KMS-11 (cell line): Measurements from ENCODE around the gene GDI1.
A peak's percentile ranks its signal among the peaks of the same experiment; 100 is the strongest.

Source experiments
- H2AFZ ChIP-seq: fragments of 200-600 bp; sonication (generic); 2 replicates; pipeline ENCODE4 v1.6.1; 2016; ENCODE audit warnings: antibody characterized with exemption, mixed run types, low read depth
- H3K27ac ChIP-seq: fragments of 200-600 bp; sonication (generic); 2 replicates; pipeline ENCODE4 v1.6.1; 2016; ENCODE audit warnings: mild to moderate bottlenecking, mixed run types
- H3K27me3 ChIP-seq: fragments of 200-600 bp; sonication (generic); 2 replicates; pipeline ENCODE4 v1.6.1; 2017; ENCODE audit warnings: mild to moderate bottlenecking, low read depth, mixed run types, moderate library complexity; ENCODE audit not compliant: insufficient read depth
- H3K36me3 ChIP-seq: fragments of 200-600 bp; sonication (generic); 2 replicates; pipeline ENCODE4 v1.6.1; 2017; ENCODE audit warnings: mild to moderate bottlenecking, mixed run types; ENCODE audit not compliant: insufficient read depth
- H3K4me1 ChIP-seq: fragments of 200-600 bp; sonication (generic); 2 replicates; pipeline ENCODE4 v1.6.1; 2016; ENCODE audit warnings: mild to moderate bottlenecking, low read depth, mixed run types; ENCODE audit not compliant: poor library complexity, severe bottlenecking
- H3K4me2 ChIP-seq: fragments of 200-600 bp; sonication (generic); 2 replicates; pipeline ENCODE4 v1.7.0; 2016; ENCODE audit warnings: mild to moderate bottlenecking, mixed run types
- H3K4me3 ChIP-seq: fragments of 200-600 bp; sonication (generic); IDR thresholded peaks from 2 replicates; pipeline ENCODE4 v1.6.1; 2017; ENCODE audit warnings: low read depth, low read length, mixed read lengths; ENCODE audit not compliant: insufficient read depth
- H3K79me2 ChIP-seq: fragments of 200-600 bp; sonication (generic); 2 replicates; pipeline ENCODE4 v1.6.1; 2016; ENCODE audit warnings: low read depth, mixed run types; ENCODE audit not compliant: insufficient read depth
- H3K9ac ChIP-seq: fragments of 200-600 bp; sonication (generic); 2 replicates; pipeline ENCODE4 v1.6.1; 2016; ENCODE audit warnings: mild to moderate bottlenecking, mixed run types
- H4K20me1 ChIP-seq: fragments of 200-600 bp; sonication (generic); 2 replicates; pipeline ENCODE4 v1.6.1; 2016; ENCODE audit warnings: mild to moderate bottlenecking, mixed run types; ENCODE audit not compliant: insufficient read depth
- CTCF ChIP-seq: fragments of 200-600 bp; sonication (generic); conservative IDR thresholded peaks from 2 replicates; pipeline ENCODE4 v1.6.1; 2017; ENCODE audit warnings: low read depth, mild to moderate bottlenecking, antibody characterized with exemption, low read length, moderate library complexity, mixed read lengths

The GDI1 gene

GRCh38 chrX:154450312-154450711, 13.4 kb downstream of the GDI1 start:
- H3K4me3 ChIP-seq = no peak overlapping the region
- no peak overlapping the region for H3K27ac ChIP-seq
- H3K36me3 ChIP-seq = no peaks in the 10 kb centered on the region
- H3K27me3 ChIP-seq = no peaks in the 10 kb centered on the region
- H4K20me1 ChIP-seq = no peaks in the 10 kb centered on the region
- H2AFZ ChIP-seq = no peak overlapping the region
- no peaks in the 10 kb centered on the region for H3K4me1 ChIP-seq
- H3K79me2 ChIP-seq = no peaks in the 10 kb centered on the region
- no peak overlapping the region for H3K9ac ChIP-seq
- TF ChIP-seq CTCF = no peak
- no peak overlapping the region for H3K4me2 ChIP-seq

- Histone ChIP-seq H2AFZ (no peak overlapping the region), H3K79me2 (no peaks in the 10 kb centered on the region), H3K27me3 (no peaks in the 10 kb centered on the region), H3K4me1 (peaks cover 4% of the 10 kb centered on the region), H3K36me3 (no peaks in the 10 kb centered on the region), H4K20me1 (no peaks in the 10 kb centered on the region), H3K27ac (no peak overlapping the region), H3K4me3 (no peak overlapping the region), H3K9ac (no peak overlapping the region), H3K4me2 (no peak overlapping the region)
- no peak for TF ChIP-seq CTCF
These were observed 15.9 kb downstream of the GDI1 start for GRCh38 chrX:154452823-154453222.

GRCh38 chrX:154457491-154458115, 20.6 kb downstream of the GDI1 start:
- Histone ChIP-seq H3K27ac (no peak overlapping the region), H3K4me1 (peaks cover 4% of the 10 kb centered on the region), H3K27me3 (no peaks in the 10 kb centered on the region), H3K36me3 (no peaks in the 10 kb centered on the region), H4K20me1 (no peaks in the 10 kb centered on the region), H2AFZ (peak overlapping the region; percentile 66), H3K79me2 (no peaks in the 10 kb centered on the region), H3K4me3 (no peak overlapping the region), H3K4me2 (peak overlapping the region; percentile 36; the same call in 1 of the 2 replicates), H3K9ac (no peak overlapping the region; the same call in 1 of the 2 replicates)
- no peak for TF ChIP-seq CTCF

- no peaks in the 10 kb centered on the region for H3K79me2 ChIP-seq
- peaks cover 4% of the 10 kb centered on the region for H3K4me1 ChIP-seq
- no peak within 1 kb of the TSS for H3K27ac ChIP-seq
- peak within 1 kb of the TSS; percentile 66 for H2AFZ ChIP-seq
- H3K4me3 ChIP-seq = no peak within 1 kb of the TSS
- no peak for TF ChIP-seq CTCF
- H3K4me2 ChIP-seq = peak within 1 kb of the TSS; percentile 66
- H3K36me3 ChIP-seq = no peaks in the 10 kb centered on the region
- H4K20me1 ChIP-seq = no peaks in the 10 kb centered on the region
- H3K9ac ChIP-seq = no peak within 1 kb of the TSS; the same call in 1 of the 2 replicates
- no peaks in the 10 kb centered on the region for H3K27me3 ChIP-seq
These were observed 21.4 kb downstream of the GDI1 start, which contains the start of gene PLXNA3 for GRCh38 chrX:154458116-154458953. Gene PLXNA3, plus strand, starts transcription at chrX:154458281. Its CDS starts 1,903 bp downstream, at chrX:154460184.
